CD4-positive, CD25-positive, alpha-beta regulatory T cell (primary cell): ENCODE data around the gene MGAT5. TPM values are rescaled to one million over a fixed set of nuclear protein-coding genes. Genes with fewer than 3 reads are reported as not detected.

Experiments
- ATAC-seq, 2 donors: fragments of 150-1000 bp; cut with Tn5 transposase; one replicate each; pipeline ENCODE4 v1.10.0; 2021; ENCODE audit warnings: low read depth in 2 of 2, moderate number of reproducible peaks in 2 of 2, moderate library complexity in 1 of 2
- DNase-seq, 3 donors: peaks; one replicate each; pipeline versions ENCODE4 v3.0.0 to v3.0.0-alpha.2; 2012 to 2022; ENCODE audit warnings: mixed read lengths in 1 of 3
- H3K27ac ChIP-seq: one replicate; pipeline ENCODE4 v1.7.0; 2013; ENCODE audit warnings: mild to moderate bottlenecking, low read length; ENCODE audit not compliant: insufficient read depth, poor library complexity, severe bottlenecking
- H3K27me3 ChIP-seq: one replicate; pipeline ENCODE4 v1.7.0; 2013; ENCODE audit warnings: low read length; ENCODE audit not compliant: control insufficient read depth, insufficient read depth
- H3K36me3 ChIP-seq: one replicate; pipeline ENCODE4 v1.7.0; 2013; ENCODE audit warnings: mild to moderate bottlenecking, low read length, moderate library complexity; ENCODE audit not compliant: control insufficient read depth, insufficient read depth
- H3K4me1 ChIP-seq: 2 replicates; pipeline ENCODE4 v1.7.0; 2013; ENCODE audit warnings: mild to moderate bottlenecking, low read length; ENCODE audit not compliant: insufficient read depth, control insufficient read depth, poor library complexity, severe bottlenecking
- H3K4me3 ChIP-seq: one replicate; pipeline ENCODE4 v1.7.0; 2013; ENCODE audit warnings: low read depth, mild to moderate bottlenecking, low read length, moderate library complexity
- H3K9me3 ChIP-seq, 2 experiments: 1 replicate in 1 of 2; 2 replicates in 1 of 2; pipeline ENCODE4 v1.7.0; 2013; ENCODE audit warnings: low read length in 2 of 2, mild to moderate bottlenecking in 1 of 2, moderate library complexity in 1 of 2; ENCODE audit not compliant: control insufficient read depth in 2 of 2
- H3K27ac Mint-ChIP-seq, 3 donors: one replicate each; pipeline ENCODE4 v1.8.0; 2020 to 2022; ENCODE audit warnings: mild to moderate bottlenecking in 3 of 3, mixed read lengths in 3 of 3, moderate library complexity in 2 of 3
- H3K27me3 Mint-ChIP-seq: one replicate; pipeline ENCODE4 v1.8.0; 2022; ENCODE audit warnings: mild to moderate bottlenecking, mixed read lengths
- H3K36me3 Mint-ChIP-seq: one replicate; pipeline ENCODE4 v1.8.0; 2020; ENCODE audit warnings: mixed read lengths
- H3K4me1 Mint-ChIP-seq, 4 donors: one replicate each; pipeline ENCODE4 v1.8.0; 2020 to 2022; ENCODE audit warnings: mixed read lengths in 4 of 4, mild to moderate bottlenecking in 1 of 4
- H3K4me3 Mint-ChIP-seq, 4 donors: one replicate each; pipeline ENCODE4 v1.8.0; 2020 to 2022; ENCODE audit warnings: mild to moderate bottlenecking in 4 of 4, mixed read lengths in 4 of 4, moderate library complexity in 3 of 4
- H3K9me3 Mint-ChIP-seq, 7 donors: one replicate each; pipeline ENCODE4 v1.8.0; 2020 to 2022; ENCODE audit warnings: mixed read lengths in 7 of 7, mild to moderate bottlenecking in 3 of 7, moderate library complexity in 2 of 7
- polyA plus RNA-seq, 4 donors: library from polyadenylated mRNA; unstranded; fragments of 300-500 nt; fragmentation: Illumina TruSeq; gene quantifications; one replicate each; pipeline ENCODE4 v1.2.3, GENCODE V29; 2021
- total RNA-seq: library from RNA; stranded (reverse); gene quantifications from one replicate; pipeline ENCODE4 v1.2.3, GENCODE V29; 2022

Gene MGAT5
- total and polyA plus RNA-seq, 5 donors from 2014 or later, result 3.6 to 68.8 (median 6.9) TPM

DNA sequence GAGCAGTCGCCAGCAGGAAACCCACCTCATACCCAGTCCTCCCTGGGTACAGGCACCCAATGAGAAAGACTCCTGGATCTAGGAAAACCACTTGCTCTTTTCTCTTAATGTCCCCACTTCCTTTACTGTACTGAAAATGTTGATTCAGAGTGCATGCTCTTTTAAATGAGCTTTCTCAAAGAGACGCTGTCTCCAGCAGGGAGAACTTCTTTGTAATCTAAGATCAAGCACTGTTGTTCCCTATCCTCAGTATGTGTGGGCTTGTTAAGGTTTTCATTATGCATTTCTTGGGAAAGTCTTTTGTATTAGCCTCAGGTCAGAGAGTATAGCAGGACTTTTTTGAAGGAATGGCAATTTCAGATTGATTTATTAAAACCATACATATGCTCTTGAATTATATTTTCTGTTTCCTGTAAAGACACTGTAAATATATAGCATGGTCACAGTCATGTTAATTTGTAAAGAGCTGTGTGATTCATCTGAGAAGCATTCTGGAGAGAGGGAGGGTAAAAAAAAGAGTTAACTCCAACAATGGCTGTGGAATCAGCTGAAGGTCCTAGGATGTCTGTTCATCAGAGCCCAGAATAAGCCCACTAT lies 178.1 kb downstream of the MGAT5 start:
- Mint-ChIP-seq H3K9me3 (no peaks in the 10 kb centered on the region), H3K4me1 (peaks cover 0 to 2% (median 0%) of the 10 kb centered on the region in 4 donors), H3K27ac (peak overlapping the region in 1 of 3 donors; percentile 18), H3K27me3 (no peaks in the 10 kb centered on the region), H3K4me3 (no peak overlapping the region), H3K36me3 (peaks cover 62% of the 10 kb centered on the region)
- Histone ChIP-seq H3K27me3 (no peaks in the 10 kb centered on the region), H3K4me1 (no peaks in the 10 kb centered on the region), H3K4me3 (no peak overlapping the region), H3K36me3 (peaks cover 65% of the 10 kb centered on the region), H3K27ac (no peak overlapping the region), H3K9me3 (no peaks in the 10 kb centered on the region)
- ATAC-seq, result no peak
- no peak for DNase-seq

DNA sequence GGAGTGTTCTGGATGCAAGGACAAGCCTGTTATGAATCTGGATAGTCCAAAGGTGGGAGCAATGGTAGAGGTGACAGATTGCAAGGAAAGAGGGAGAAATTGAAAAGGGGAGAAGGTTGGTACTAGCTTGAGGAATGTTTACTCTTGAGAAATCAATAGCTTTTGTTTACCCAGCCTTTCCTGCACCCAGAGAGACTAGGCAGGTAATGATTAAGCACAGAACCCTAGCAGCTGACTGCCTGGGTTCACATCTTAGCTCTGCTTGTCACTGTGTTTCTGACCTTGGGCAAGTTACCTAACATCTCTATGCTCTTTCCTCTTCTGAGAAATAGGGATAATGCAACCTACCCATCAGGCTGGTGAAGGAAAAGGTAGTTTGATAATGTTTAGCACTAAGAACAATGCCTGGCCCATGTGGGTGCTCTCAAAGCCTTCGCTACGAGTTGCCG lies 178.6 kb downstream of the MGAT5 start:
- H3K27ac ChIP-seq, result no peak overlapping the region
- peaks cover 64% of the 10 kb centered on the region for H3K36me3 ChIP-seq
- H3K27me3 ChIP-seq, result no peaks in the 10 kb centered on the region
- H3K9me3 Mint-ChIP-seq, result no peaks in the 10 kb centered on the region
- H3K4me3 ChIP-seq, result no peak overlapping the region
- H3K9me3 ChIP-seq, result no peaks in the 10 kb centered on the region
- no peaks in the 10 kb centered on the region for H3K27me3 Mint-ChIP-seq
- no peak overlapping the region for H3K4me3 Mint-ChIP-seq
- no peaks in the 10 kb centered on the region for H3K4me1 ChIP-seq
- no peak for DNase-seq
- H3K27ac Mint-ChIP-seq, result peak overlapping the region in 1 of 3 donors; percentile 18
- H3K36me3 Mint-ChIP-seq, result peaks cover 57% of the 10 kb centered on the region
- ATAC-seq, result no peak
- H3K4me1 Mint-ChIP-seq, result peaks cover 0 to 2% (median 0%) of the 10 kb centered on the region in 4 donors

DNA sequence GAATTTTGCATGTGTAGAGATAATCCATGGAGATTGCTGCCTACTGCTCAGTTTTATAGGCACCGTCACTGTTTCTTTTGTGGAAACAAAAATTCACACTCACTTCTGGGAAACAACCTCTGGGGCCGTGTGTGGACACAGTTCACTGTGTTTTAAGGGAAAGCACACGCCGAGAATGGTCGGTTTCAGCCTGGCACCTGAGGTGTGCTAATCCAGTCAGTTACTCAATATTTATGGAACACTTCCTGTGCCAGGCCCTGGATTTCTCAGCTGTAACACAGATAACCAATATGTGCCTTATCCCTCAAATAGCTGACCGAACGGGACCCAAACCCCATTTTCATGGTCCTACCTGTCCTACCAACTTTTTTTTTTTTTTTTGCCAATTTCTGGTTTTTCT lies 179.6 kb downstream of the MGAT5 start:
- no peak overlapping the region for H3K27ac ChIP-seq
- H3K27me3 ChIP-seq, result no peaks in the 10 kb centered on the region
- no peak overlapping the region for H3K4me3 ChIP-seq
- no peak overlapping the region for H3K27ac Mint-ChIP-seq
- no peaks in the 10 kb centered on the region for H3K27me3 Mint-ChIP-seq
- H3K36me3 Mint-ChIP-seq, result peaks cover 58% of the 10 kb centered on the region
- no peak overlapping the region for H3K4me3 Mint-ChIP-seq
- ATAC-seq, result no peak
- peaks cover 56% of the 10 kb centered on the region for H3K36me3 ChIP-seq
- no peak for DNase-seq
- no peaks in the 10 kb centered on the region for H3K9me3 Mint-ChIP-seq
- H3K9me3 ChIP-seq, result no peaks in the 10 kb centered on the region
- no peaks in the 10 kb centered on the region for H3K4me1 ChIP-seq
- H3K4me1 Mint-ChIP-seq, result peaks cover 0 to 2% (median 0%) of the 10 kb centered on the region in 4 donors

DNA sequence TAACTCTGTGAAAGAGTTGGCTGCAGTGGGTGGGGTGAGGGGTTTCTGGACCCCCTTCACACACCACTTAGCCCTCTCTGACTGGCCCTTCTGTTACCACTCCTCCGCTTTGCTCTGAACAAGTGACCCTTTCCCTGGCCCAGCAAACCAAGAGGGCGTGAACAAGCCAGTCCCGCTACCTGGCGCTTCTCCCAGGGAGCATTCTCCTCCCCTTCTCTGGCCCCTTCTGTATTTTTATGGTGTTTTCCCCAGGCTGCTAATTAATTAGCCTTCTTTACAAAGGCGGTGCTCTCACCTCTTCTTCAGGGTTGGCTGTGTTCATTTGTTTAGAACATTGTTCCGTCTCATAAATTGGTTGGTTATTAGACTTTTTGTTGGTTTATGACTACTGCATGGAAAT lies 180.1 kb downstream of the MGAT5 start:
- Mint-ChIP-seq H3K36me3 (peaks cover 59% of the 10 kb centered on the region), H3K27ac (no peak overlapping the region), H3K27me3 (no peaks in the 10 kb centered on the region), H3K9me3 (no peaks in the 10 kb centered on the region), H3K4me1 (peaks cover 0 to 4% (median 0%) of the 10 kb centered on the region in 4 donors), H3K4me3 (no peak overlapping the region)
- Histone ChIP-seq H3K4me3 (no peak overlapping the region), H3K36me3 (peaks cover 51% of the 10 kb centered on the region), H3K27me3 (no peaks in the 10 kb centered on the region), H3K27ac (no peak overlapping the region), H3K4me1 (no peaks in the 10 kb centered on the region), H3K9me3 (no peaks in the 10 kb centered on the region)
- DNase-seq (no peak), ATAC-seq (no peak)

DNA sequence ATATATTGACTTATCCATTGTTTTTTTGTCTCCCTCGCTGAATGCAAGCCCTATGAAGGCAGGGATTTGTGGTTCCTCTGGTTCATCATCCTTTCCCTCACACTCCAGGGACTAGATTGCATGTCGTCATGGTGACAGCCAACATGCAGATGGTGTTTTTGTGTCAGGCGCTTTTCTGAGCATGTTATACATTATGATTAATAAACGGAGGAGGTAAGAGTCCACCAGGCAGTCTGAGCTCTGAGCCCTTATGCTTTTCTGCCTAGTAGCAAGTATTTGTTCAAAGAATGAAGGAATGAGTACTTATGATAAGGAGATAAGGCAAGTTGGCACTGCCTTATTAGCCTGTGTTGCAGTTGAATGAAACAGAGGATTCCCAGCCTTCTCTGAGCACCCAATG lies 181.6 kb downstream of the MGAT5 start:
- Histone ChIP-seq H3K36me3 (peaks cover 38% of the 10 kb centered on the region), H3K27ac (no peak overlapping the region), H3K4me1 (no peaks in the 10 kb centered on the region), H3K4me3 (no peak overlapping the region), H3K27me3 (no peaks in the 10 kb centered on the region), H3K9me3 (no peaks in the 10 kb centered on the region)
- Mint-ChIP-seq H3K4me1 (peaks cover 0 to 7% (median 0%) of the 10 kb centered on the region in 4 donors), H3K27ac (no peak overlapping the region), H3K4me3 (no peak overlapping the region), H3K36me3 (peaks cover 58% of the 10 kb centered on the region), H3K9me3 (no peaks in the 10 kb centered on the region), H3K27me3 (no peaks in the 10 kb centered on the region)
- DNase-seq (no peak), ATAC-seq (no peak)

DNA sequence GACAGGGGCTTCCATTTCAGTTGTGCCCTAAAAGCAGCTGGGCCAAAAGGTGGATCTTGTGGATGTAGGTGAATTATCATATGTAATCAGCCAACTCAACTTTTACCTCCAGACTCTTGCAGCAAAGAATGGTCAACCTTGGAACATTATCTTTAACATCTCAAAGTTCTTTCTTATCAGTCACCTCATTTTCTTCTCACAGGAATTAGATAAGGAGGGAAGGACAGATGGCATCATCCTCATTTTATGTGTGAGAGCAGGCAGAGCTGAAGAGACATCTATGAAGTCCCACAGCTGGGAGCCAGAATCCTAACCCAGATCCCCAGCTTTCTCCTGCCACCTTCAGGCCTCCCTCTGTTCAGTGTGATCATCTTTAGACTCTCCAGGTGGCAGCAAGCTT lies 182.1 kb downstream of the MGAT5 start:
- no peak overlapping the region for H3K27ac Mint-ChIP-seq
- no peak for ATAC-seq
- peaks cover 56% of the 10 kb centered on the region for H3K36me3 Mint-ChIP-seq
- H3K4me1 Mint-ChIP-seq, result peaks cover 0 to 7% (median 0%) of the 10 kb centered on the region in 4 donors
- H3K27me3 Mint-ChIP-seq, result no peaks in the 10 kb centered on the region
- Histone ChIP-seq H3K4me1 (no peaks in the 10 kb centered on the region), H3K9me3 (no peaks in the 10 kb centered on the region), H3K4me3 (no peak overlapping the region), H3K27me3 (no peaks in the 10 kb centered on the region), H3K36me3 (peaks cover 36% of the 10 kb centered on the region), H3K27ac (no peak overlapping the region)
- H3K4me3 Mint-ChIP-seq, result no peak overlapping the region
- DNase-seq, result no peak
- no peaks in the 10 kb centered on the region for H3K9me3 Mint-ChIP-seq

DNA sequence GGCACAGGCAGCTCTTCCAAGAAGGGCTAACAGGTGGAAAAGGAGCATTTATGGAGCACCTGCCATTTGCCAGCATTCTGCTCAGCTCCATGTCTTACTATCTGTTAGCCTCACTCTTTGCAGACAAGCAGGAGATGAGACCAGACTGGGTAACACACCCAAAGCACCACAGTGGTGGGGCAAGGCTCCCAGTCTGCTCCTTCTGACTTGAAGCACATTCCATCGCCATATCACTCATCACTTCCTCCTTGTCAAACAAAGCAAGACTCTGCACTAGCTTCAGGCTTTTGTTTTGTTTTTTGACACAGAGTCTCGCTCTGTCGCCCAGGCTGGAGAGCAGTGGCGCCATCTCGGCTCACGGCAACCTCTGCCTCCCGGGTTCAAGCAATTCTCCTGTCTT lies 182.8 kb downstream of the MGAT5 start:
- Mint-ChIP-seq H3K4me1 (peaks cover 0 to 7% (median 0%) of the 10 kb centered on the region in 4 donors), H3K36me3 (peaks cover 51% of the 10 kb centered on the region), H3K27ac (peak overlapping the region in 1 of 3 donors; percentile 39), H3K9me3 (no peaks in the 10 kb centered on the region), H3K27me3 (no peaks in the 10 kb centered on the region), H3K4me3 (no peak overlapping the region)
- ATAC-seq (no peak), DNase-seq (no peak)
- H3K4me3 ChIP-seq, result no peak overlapping the region
- H3K4me1 ChIP-seq, result no peaks in the 10 kb centered on the region
- no peaks in the 10 kb centered on the region for H3K9me3 ChIP-seq
- H3K27me3 ChIP-seq, result no peaks in the 10 kb centered on the region
- H3K27ac ChIP-seq, result no peak overlapping the region
- H3K36me3 ChIP-seq, result peaks cover 29% of the 10 kb centered on the region

DNA sequence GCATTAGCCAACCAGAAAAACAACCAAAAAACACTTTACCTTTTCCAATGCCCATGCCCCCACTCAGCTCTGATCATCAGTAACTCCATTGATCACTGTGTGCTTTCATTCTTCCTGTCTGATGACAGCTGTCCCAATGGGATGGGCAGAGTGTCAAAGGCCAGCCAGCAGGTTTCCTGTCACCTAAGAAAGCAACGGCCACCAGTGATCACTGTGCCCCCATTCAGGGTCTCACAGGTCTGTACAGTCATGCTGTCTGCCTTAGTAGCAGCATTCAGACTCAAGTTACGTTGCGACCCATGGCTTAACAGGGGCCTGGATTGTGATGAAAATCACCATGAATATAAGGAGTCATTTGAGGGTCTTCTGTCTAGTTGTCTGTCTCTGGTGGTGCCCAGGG lies 184.5 kb downstream of the MGAT5 start:
- Histone ChIP-seq H3K36me3 (peaks cover 30% of the 10 kb centered on the region), H3K4me1 (no peaks in the 10 kb centered on the region), H3K4me3 (no peak overlapping the region), H3K27ac (no peak overlapping the region), H3K9me3 (no peaks in the 10 kb centered on the region), H3K27me3 (no peaks in the 10 kb centered on the region)
- no peak for DNase-seq
- Mint-ChIP-seq H3K4me3 (no peak overlapping the region), H3K9me3 (no peaks in the 10 kb centered on the region), H3K4me1 (peaks cover 0 to 7% (median 2%) of the 10 kb centered on the region in 4 donors), H3K27ac (peak overlapping the region in 1 of 3 donors; percentile 60), H3K27me3 (no peaks in the 10 kb centered on the region), H3K36me3 (peaks cover 49% of the 10 kb centered on the region)
- ATAC-seq, result no peak
